Ovary (tissue), 9 donors: ENCODE measurements around the gene TPO. TPM values are rescaled to one million over a fixed set of nuclear protein-coding genes. Genes with fewer than 3 reads are reported as not detected.

ENCODE experiments used
- DNase-seq, 5 donors: peaks; one replicate each; pipeline ENCODE4 v3.0.0-alpha.2; 2019 to 2020
- H3K27ac ChIP-seq, 2 donors: fragments of 200-600 bp; one replicate each; pipeline versions ENCODE4 v1.5.1 to v1.8.0; 2019 to 2022
- H3K27me3 ChIP-seq: fragments of 200-600 bp; one replicate; pipeline ENCODE4 v1.8.0; 2022
- H3K36me3 ChIP-seq: fragments of 200-600 bp; sonication (generic); one replicate; pipeline ENCODE4 v1.5.1; 2019
- H3K4me1 ChIP-seq: one replicate; pipeline ENCODE4 v1.8.1; 2013; ENCODE audit warnings: mild to moderate bottlenecking, moderate library complexity; ENCODE audit not compliant: insufficient read depth
- H3K4me3 ChIP-seq: fragments of 200-600 bp; sonication (generic); one replicate; pipeline ENCODE4 v1.5.1; 2017
- H3K9me3 ChIP-seq, 2 donors: fragments of 200-600 bp in 1 of 2; sonication (generic) in 1 of 2; one replicate each; pipeline versions ENCODE4 v1.5.1 to v1.8.1; 2013 to 2019; ENCODE audit warnings: mild to moderate bottlenecking in 1 of 2, moderate library complexity in 1 of 2
- EP300 ChIP-seq: sonication (generic); formaldehyde crosslinking; IDR thresholded peaks from one replicate; pipeline ENCODE4 v1.6.1; 2017; ENCODE audit warnings: antibody characterized with exemption
- POLR2A ChIP-seq: fragments of 450-650 bp; IDR thresholded peaks from one replicate; pipeline ENCODE4 v1.6.1; 2017; ENCODE audit warnings: antibody characterized with exemption, mild to moderate bottlenecking, moderate library complexity
- WGBS, 3 donors: extraction: QIAGEN DNeasy Blood & Tissue Kit in 1 of 3; methylation state at CpG; one replicate each; pipeline versions ENCODE4 v1.1.5 to v1.1.7; 2013 to 2017; 5-methylcytosine and 5-hydroxymethylcytosine counted together
- intact Hi-C, 4 donors: fragments of 100-400 bp; cut with DNase I; formaldehyde crosslinking; loops; one replicate each; pipeline versions ENCODE4 v1.11.0 to v1.15.1; 2022 to 2023
- polyA plus RNA-seq, 2 donors: library from polyadenylated mRNA; stranded (reverse); fragments of 200-250 nt in 1 of 2; fragments of 350-450 nt in 1 of 2; fragmentation: Illumina TruSeq in 1 of 2; extraction: RNeasy Lipid Tissue Mini Kit (QIAGEN cat#74804) in 1 of 2; gene quantifications; one replicate each; pipeline ENCODE4 v1.2.3, GENCODE V29; 2013 to 2014
- total RNA-seq, 7 donors: library from RNA; depleted of rRNA in 2 of 7; stranded (reverse); fragments of >200 nt in 2 of 7; fragmentation: NEBNext Ultra II Directional in 3 of 7; extraction: Animal tissue kit (Norgen Biotek cat#: 25700) in 3 of 7; gene quantifications; one replicate each; pipeline versions ENCODE4 v1.1.0 to v1.2.4, GENCODE V29; 2016 to 2023
- TF ChIP-seq, protein P1 (sequence below), 3 donors: fragments of 450-650 bp in 2 of 3; fragments of 200-600 bp in 1 of 3; IDR thresholded peaks; one replicate each; pipeline versions ENCODE4 v1.5.1 to v1.8.0; 2016 to 2022; ENCODE audit warnings: antibody characterized with exemption in 3 of 3, mild to moderate bottlenecking in 1 of 3
- donor health status: DM: no; HTN: no; CAD: no; lungs with moderate emphysema.
- donor health status: DM: no; HTN: no; CAD: no.
- donor health status: Bipolar disorder and iron deficiency.
- donor health status: DM: yes; HTN: yes; CAD: no.
- donor health status: DM: no; HTN: no; CAD: no.
- donor health status: DM: yes; HTN: yes; CAD: no.

Gene TPO
- total and polyA plus RNA-seq, 9 donors: 0.18 to 0.46 (median 0.30) TPM; not detected in 4

- Histone ChIP-seq H3K27ac (no peak overlapping the region), H3K27me3 (no peaks in the 10 kb centered on the region), H3K36me3 (no peaks in the 10 kb centered on the region), H3K4me3 (no peak overlapping the region), H3K9me3 (no peaks in the 10 kb centered on the region), H3K4me1 (no peaks in the 10 kb centered on the region)
- WGBS, 3 donors: 68 to 92% (median 81%) methylated on average over 45 to 76 of the region's 76 CpGs
- intact Hi-C loops: no loop called here
- no peak for DNase-seq
- no peak for TF ChIP-seq POLR2A
- TF ChIP-seq EP300: no peak
- TF ChIP-seq, protein P1, sequence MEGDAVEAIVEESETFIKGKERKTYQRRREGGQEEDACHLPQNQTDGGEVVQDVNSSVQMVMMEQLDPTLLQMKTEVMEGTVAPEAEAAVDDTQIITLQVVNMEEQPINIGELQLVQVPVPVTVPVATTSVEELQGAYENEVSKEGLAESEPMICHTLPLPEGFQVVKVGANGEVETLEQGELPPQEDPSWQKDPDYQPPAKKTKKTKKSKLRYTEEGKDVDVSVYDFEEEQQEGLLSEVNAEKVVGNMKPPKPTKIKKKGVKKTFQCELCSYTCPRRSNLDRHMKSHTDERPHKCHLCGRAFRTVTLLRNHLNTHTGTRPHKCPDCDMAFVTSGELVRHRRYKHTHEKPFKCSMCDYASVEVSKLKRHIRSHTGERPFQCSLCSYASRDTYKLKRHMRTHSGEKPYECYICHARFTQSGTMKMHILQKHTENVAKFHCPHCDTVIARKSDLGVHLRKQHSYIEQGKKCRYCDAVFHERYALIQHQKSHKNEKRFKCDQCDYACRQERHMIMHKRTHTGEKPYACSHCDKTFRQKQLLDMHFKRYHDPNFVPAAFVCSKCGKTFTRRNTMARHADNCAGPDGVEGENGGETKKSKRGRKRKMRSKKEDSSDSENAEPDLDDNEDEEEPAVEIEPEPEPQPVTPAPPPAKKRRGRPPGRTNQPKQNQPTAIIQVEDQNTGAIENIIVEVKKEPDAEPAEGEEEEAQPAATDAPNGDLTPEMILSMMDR (IDR thresholded peaks at IDR 0.05): no peak
Observed at GRCh38 chr2:1477196-1478040, 64.2 kb downstream of the TPO start.

GRCh38 chr2:1478311-1479305 lies 65.3 kb downstream of the TPO start:
- intact Hi-C loops: no loop called here
- no peak for DNase-seq
- 89 to 91% (median 90%) methylated on average over 48 of the region's 48 CpGs for WGBS, 3 donors

DNA sequence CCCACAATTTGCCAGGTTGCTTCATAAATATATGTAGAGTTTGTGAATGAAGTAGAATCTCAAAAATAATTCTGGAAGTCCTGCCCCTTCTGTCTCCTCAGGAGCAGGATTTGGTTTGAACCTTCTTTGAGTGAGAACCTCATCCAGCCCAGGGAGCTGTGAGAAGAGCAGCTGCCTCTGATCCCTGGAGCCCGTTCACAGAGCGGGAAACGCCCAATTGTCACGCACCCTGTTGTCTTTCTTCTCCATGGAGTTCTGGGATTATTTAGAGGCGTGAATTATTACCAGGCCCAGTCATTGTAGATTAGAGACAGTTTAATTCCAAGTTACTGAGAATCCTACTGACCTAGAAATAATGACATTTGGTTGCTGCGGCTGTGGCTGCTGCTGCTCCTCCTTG lies 66.1 kb downstream of the TPO start:
- Histone ChIP-seq H3K36me3 (no peaks in the 10 kb centered on the region), H3K27me3 (no peaks in the 10 kb centered on the region), H3K27ac (no peak overlapping the region), H3K4me1 (no peaks in the 10 kb centered on the region), H3K9me3 (no peaks in the 10 kb centered on the region), H3K4me3 (no peak overlapping the region)
- TF ChIP-seq, protein P1 (IDR thresholded peaks at IDR 0.05): no peak
- intact Hi-C loops: no loop called here
- WGBS, 3 donors: 90 to 91% (median 91%) methylated on average over 6 of the region's 6 CpGs
- no peak for DNase-seq

More at GRCh38 chr2:1478311-1479305, 65.3 kb downstream of the TPO start:
- TF ChIP-seq EP300: no peak
- no peak for TF ChIP-seq POLR2A
- TF ChIP-seq, protein P1 (IDR thresholded peaks at IDR 0.05): no peak
- Histone ChIP-seq H3K4me1 (no peaks in the 10 kb centered on the region), H3K4me3 (no peak overlapping the region), H3K27me3 (no peaks in the 10 kb centered on the region), H3K9me3 (no peaks in the 10 kb centered on the region), H3K36me3 (no peaks in the 10 kb centered on the region), H3K27ac (no peak overlapping the region)

DNA sequence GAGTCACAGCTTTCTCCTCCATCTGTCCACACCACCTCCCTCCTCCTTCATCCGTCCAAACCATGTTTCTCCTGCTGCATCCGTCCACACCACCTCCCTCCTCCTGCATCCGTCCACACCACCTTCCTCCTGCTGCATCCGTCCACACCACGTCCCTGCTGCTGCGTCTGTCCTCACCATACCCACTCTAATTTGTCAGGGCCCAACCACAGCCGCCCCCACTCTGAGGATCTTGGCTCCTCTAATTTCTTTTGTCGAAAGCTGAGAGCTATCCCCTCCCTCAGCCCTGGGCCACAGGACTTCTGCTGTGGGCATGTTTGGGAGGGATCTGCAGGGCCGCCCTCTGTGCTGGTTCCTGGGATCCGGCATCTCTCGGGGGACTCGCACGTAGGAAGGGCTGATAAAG lies 67.4 kb downstream of the TPO start:
- Histone ChIP-seq H3K4me1 (no peaks in the 10 kb centered on the region), H3K27me3 (no peaks in the 10 kb centered on the region), H3K36me3 (no peaks in the 10 kb centered on the region), H3K27ac (no peak overlapping the region), H3K9me3 (no peaks in the 10 kb centered on the region), H3K4me3 (no peak overlapping the region)
- TF ChIP-seq, protein P1 (IDR thresholded peaks at IDR 0.05): no peak
- TF ChIP-seq POLR2A (no peak), EP300 (no peak)
- no peak for DNase-seq
- intact Hi-C loops: no loop called here
- WGBS, 3 donors: 79 to 84% (median 82%) methylated on average over 13 of the region's 13 CpGs
